C4-2B (cell line): ENCODE data around the gene RPS27L.
"Not testable (repeated sequence)": the region's sequence is repeated elsewhere in the genome, so short reads cannot be mapped to it uniquely, and the experiment has no call there.

ENCODE experiments used
- H3K27ac ChIP-seq: fragments of 450-650 bp; 2 replicates; pipeline ENCODE4 v1.5.1; 2017
- ZFX ChIP-seq: fragments of 450-650 bp; IDR thresholded peaks from 2 replicates; pipeline ENCODE4 v1.6.1; 2017
- TF ChIP-seq, protein P1 (sequence below): fragments of 450-650 bp; conservative IDR thresholded peaks from 2 replicates; pipeline ENCODE4 v1.5.1; 2017; ENCODE audit warnings: mild to moderate bottlenecking

Gene RPS27L

GRCh38 chr15:63107895-63108546 lies 49.3 kb downstream of the RPS27L start:
- no peak for TF ChIP-seq ZFX
- TF ChIP-seq, protein P1, sequence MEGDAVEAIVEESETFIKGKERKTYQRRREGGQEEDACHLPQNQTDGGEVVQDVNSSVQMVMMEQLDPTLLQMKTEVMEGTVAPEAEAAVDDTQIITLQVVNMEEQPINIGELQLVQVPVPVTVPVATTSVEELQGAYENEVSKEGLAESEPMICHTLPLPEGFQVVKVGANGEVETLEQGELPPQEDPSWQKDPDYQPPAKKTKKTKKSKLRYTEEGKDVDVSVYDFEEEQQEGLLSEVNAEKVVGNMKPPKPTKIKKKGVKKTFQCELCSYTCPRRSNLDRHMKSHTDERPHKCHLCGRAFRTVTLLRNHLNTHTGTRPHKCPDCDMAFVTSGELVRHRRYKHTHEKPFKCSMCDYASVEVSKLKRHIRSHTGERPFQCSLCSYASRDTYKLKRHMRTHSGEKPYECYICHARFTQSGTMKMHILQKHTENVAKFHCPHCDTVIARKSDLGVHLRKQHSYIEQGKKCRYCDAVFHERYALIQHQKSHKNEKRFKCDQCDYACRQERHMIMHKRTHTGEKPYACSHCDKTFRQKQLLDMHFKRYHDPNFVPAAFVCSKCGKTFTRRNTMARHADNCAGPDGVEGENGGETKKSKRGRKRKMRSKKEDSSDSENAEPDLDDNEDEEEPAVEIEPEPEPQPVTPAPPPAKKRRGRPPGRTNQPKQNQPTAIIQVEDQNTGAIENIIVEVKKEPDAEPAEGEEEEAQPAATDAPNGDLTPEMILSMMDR, result no peak

DNA sequence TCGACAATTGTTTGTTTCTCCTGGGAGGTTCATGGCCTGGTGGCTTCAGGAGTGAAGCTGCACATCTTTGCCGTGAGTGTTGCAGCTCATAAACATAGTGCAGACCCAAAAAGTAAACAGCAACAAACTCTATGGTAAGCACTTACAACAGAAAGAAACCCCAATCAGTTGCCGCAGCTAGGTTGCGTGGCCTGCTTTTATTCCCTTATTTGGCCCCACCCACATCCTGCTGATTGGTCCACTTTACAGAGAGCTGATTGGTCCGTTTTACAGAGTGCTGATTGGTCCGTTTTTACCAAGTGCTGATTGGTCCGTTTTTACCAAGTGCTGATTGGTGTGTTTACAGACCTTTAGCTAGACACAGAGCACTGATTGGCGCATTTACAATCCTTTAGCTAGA lies 51.9 kb downstream of the RPS27L start:
- H3K27ac ChIP-seq, result not testable (repeated sequence)

More at GRCh38 chr15:63107895-63108546, 49.3 kb downstream of the RPS27L start:
- H3K27ac ChIP-seq, result no peak overlapping the region

- TF ChIP-seq, protein P1, result no peak
- no peak for TF ChIP-seq ZFX
- no peak overlapping the region for H3K27ac ChIP-seq
Measured at GRCh38 chr15:63104727-63105126, 52.5 kb downstream of the RPS27L start.

DNA sequence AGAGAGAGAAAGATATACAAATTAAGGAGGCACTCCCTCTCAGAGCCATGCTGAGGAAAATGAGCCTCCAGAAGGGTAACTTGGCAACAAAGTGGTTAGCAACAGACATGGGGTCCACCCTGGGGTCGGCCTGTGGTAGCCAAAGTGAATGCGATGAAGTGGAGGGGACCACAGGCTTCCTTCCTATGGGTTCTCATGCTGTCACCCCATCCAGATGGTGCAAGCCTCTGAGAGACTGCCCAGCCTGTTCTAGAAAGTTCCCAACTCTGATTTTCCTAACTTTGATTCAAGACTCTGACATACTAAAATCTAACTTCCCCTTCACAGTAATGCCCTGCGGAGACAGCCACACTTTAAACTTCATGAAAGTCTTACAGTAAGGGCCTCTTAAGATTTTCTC lies 53.9 kb downstream of the RPS27L start:
- TF ChIP-seq ZFX, result no peak
- TF ChIP-seq, protein P1, result no peak
- no peak overlapping the region for H3K27ac ChIP-seq

- not testable (repeated sequence) for H3K27ac ChIP-seq
Measured at GRCh38 chr15:63099581-63099980, 57.7 kb downstream of the RPS27L start.

DNA sequence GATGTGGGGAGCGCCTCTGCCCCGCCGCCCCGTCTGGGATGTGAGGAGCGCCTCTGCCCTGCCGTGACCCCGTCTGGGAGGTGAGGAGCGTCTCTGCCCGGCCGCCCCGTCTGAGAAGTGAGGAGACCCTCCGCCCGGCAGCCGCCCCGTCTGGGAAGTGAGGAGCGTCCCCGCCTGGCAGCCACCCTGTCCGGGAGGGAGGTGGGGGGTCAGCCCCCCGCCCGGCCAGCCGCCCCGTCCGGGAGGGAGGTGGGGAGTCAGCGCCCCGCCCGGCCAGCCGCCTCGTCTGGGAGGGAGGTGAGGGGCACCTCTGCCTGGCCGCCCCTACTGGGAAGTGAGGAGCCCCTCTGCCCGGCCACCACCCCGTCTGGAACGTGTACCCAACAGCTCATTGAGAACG lies 58.4 kb downstream of the RPS27L start:
- H3K27ac ChIP-seq, result not testable (repeated sequence)
